ENCODE results near the gene LIG1.
A peak's percentile ranks its signal among the peaks of the same experiment; 100 is the strongest.

GRCh38 chr19:48169939-48170803 lies at the start of gene LIG1, which contains the start of gene ZSWIM9:
- TF ChIP-seq POLR2A (IDR thresholded peaks at IDR 0.05) = no peak
- TF ChIP-seq, protein P1, sequence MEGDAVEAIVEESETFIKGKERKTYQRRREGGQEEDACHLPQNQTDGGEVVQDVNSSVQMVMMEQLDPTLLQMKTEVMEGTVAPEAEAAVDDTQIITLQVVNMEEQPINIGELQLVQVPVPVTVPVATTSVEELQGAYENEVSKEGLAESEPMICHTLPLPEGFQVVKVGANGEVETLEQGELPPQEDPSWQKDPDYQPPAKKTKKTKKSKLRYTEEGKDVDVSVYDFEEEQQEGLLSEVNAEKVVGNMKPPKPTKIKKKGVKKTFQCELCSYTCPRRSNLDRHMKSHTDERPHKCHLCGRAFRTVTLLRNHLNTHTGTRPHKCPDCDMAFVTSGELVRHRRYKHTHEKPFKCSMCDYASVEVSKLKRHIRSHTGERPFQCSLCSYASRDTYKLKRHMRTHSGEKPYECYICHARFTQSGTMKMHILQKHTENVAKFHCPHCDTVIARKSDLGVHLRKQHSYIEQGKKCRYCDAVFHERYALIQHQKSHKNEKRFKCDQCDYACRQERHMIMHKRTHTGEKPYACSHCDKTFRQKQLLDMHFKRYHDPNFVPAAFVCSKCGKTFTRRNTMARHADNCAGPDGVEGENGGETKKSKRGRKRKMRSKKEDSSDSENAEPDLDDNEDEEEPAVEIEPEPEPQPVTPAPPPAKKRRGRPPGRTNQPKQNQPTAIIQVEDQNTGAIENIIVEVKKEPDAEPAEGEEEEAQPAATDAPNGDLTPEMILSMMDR (IDR thresholded peaks at IDR 0.05) = peak in 3 of 4 experiments; percentile 6 to 50 (median 31)
- TF ChIP-seq POLR2AphosphoS5 (IDR thresholded peaks at IDR 0.05) = peak; percentile 49
